Chondrocyte (in vitro differentiated cells): Measurements from ENCODE around the gene KIRREL3. TPM values are rescaled to one million over a fixed set of nuclear protein-coding genes. Genes with fewer than 3 reads are reported as not detected.

ENCODE experiments used
- DNase-seq: peaks from one replicate; pipeline ENCODE4 v3.0.0; 2021; ENCODE audit warnings: mixed read lengths, low spot score
- H3K27ac Mint-ChIP-seq: one replicate; pipeline ENCODE4 v1.8.0; 2021; ENCODE audit warnings: mild to moderate bottlenecking, moderate library complexity, mixed read lengths; ENCODE audit not compliant: unreplicated experiment
- H3K27me3 Mint-ChIP-seq: 2 replicates; pipeline ENCODE4 v1.8.0; 2021; ENCODE audit warnings: low read depth, mixed read lengths
- H3K36me3 Mint-ChIP-seq: 2 replicates; pipeline ENCODE4 v1.8.0; 2021; ENCODE audit warnings: low read depth, mixed read lengths
- H3K4me1 Mint-ChIP-seq: 2 replicates; pipeline ENCODE4 v1.8.0; 2021; ENCODE audit warnings: low read depth, mild to moderate bottlenecking, mixed read lengths
- H3K4me3 Mint-ChIP-seq: one replicate; pipeline ENCODE4 v1.8.0; 2021; ENCODE audit warnings: mild to moderate bottlenecking, moderate library complexity, mixed read lengths; ENCODE audit not compliant: unreplicated experiment
- H3K9me3 Mint-ChIP-seq: 2 replicates; pipeline ENCODE4 v1.8.0; 2021; ENCODE audit warnings: low read depth, mixed read lengths
- total RNA-seq: library from RNA; stranded (reverse); gene quantifications from 3 replicates; pipeline ENCODE4 v1.2.1, GENCODE V29; 2021
- TF ChIP-seq, protein P1 (sequence below): fragments of 200-600 bp; sonication (generic); IDR thresholded peaks from 2 replicates; pipeline ENCODE4 v1.5.0; 2021; ENCODE audit warnings: antibody characterized with exemption, mild to moderate bottlenecking, moderate library complexity

Gene KIRREL3
- total RNA-seq, 1 donor from 2014 or later, result 1.2 TPM

DNA sequence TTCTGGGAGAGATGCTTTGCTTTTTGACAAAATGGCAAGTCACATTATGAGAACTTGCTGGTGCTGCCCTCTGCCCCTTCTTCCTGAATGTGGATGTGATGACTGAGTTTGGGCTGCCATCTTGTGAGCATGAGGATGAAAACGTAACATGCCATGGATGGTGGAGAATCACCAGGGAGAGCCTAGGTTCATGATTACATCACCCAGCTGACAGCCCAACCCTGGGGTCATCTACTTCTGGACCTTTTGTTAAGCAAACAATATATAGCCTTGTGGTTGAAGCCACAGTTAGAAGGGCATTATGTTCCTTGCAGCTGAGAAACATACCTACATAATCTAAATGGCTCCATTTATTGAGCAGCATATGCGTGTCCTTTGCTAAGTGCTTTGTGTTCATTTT lies 321.5 kb downstream of the KIRREL3 start:
- no peaks in the 10 kb centered on the region for H3K27me3 Mint-ChIP-seq
- H3K4me1 Mint-ChIP-seq, result no peaks in the 10 kb centered on the region
- H3K4me3 Mint-ChIP-seq, result no peak overlapping the region
- no peak overlapping the region for H3K27ac Mint-ChIP-seq
- TF ChIP-seq, protein P1, sequence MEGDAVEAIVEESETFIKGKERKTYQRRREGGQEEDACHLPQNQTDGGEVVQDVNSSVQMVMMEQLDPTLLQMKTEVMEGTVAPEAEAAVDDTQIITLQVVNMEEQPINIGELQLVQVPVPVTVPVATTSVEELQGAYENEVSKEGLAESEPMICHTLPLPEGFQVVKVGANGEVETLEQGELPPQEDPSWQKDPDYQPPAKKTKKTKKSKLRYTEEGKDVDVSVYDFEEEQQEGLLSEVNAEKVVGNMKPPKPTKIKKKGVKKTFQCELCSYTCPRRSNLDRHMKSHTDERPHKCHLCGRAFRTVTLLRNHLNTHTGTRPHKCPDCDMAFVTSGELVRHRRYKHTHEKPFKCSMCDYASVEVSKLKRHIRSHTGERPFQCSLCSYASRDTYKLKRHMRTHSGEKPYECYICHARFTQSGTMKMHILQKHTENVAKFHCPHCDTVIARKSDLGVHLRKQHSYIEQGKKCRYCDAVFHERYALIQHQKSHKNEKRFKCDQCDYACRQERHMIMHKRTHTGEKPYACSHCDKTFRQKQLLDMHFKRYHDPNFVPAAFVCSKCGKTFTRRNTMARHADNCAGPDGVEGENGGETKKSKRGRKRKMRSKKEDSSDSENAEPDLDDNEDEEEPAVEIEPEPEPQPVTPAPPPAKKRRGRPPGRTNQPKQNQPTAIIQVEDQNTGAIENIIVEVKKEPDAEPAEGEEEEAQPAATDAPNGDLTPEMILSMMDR, result no peak
- H3K36me3 Mint-ChIP-seq, result no peaks in the 10 kb centered on the region
- DNase-seq, result no peak
- no peaks in the 10 kb centered on the region for H3K9me3 Mint-ChIP-seq

DNA sequence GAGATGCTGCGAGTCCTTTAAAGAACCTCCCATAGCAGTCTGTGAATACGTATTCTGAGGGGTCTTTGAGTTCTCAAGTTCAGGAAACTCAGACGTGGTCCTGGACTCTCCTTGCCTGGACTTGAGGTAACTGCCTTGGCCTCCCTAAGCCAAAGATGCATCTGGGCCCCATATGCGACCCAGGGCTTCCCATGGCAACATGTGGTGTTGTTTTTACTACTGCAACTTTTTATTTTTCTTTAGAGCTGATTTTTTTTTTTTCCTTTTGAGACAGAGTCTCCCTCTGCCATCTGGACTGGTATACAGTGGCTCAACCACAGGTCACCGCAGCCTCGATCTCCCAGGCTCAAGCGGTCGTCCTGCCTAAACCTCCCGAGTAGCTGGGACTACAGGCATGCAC lies 324.0 kb downstream of the KIRREL3 start:
- no peak overlapping the region for H3K27ac Mint-ChIP-seq
- TF ChIP-seq, protein P1, result no peak
- no peaks in the 10 kb centered on the region for H3K27me3 Mint-ChIP-seq
- no peak for DNase-seq
- H3K4me3 Mint-ChIP-seq, result no peak overlapping the region
- H3K4me1 Mint-ChIP-seq, result no peaks in the 10 kb centered on the region
- H3K9me3 Mint-ChIP-seq, result peaks cover 3% of the 10 kb centered on the region
- peaks cover 1% of the 10 kb centered on the region for H3K36me3 Mint-ChIP-seq

DNA sequence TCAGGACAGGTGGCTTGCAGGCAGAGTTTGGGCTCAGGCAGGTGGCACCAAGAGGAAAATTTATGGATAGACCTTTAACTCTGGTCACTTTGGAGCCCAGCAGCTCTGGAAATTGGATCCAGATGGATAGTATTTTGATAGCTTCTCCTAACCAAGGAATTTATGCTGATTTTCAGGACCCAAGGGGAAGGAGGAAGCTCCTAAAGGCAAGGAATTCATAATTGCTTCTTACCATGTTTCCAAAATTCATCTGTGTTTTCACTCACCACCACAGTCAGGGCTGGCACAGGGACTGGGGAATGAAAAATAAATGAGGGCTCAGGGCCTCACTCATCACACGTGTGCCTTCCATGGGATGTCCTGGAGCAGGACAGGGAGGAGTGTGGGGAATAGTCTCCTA lies 327.3 kb downstream of the KIRREL3 start:
- Mint-ChIP-seq H3K9me3 (peaks cover 5% of the 10 kb centered on the region), H3K4me3 (no peak overlapping the region), H3K36me3 (peaks cover 1% of the 10 kb centered on the region), H3K27me3 (peaks cover 4% of the 10 kb centered on the region), H3K27ac (no peak overlapping the region), H3K4me1 (no peaks in the 10 kb centered on the region)
- TF ChIP-seq, protein P1, result no peak
- DNase-seq, result no peak

DNA sequence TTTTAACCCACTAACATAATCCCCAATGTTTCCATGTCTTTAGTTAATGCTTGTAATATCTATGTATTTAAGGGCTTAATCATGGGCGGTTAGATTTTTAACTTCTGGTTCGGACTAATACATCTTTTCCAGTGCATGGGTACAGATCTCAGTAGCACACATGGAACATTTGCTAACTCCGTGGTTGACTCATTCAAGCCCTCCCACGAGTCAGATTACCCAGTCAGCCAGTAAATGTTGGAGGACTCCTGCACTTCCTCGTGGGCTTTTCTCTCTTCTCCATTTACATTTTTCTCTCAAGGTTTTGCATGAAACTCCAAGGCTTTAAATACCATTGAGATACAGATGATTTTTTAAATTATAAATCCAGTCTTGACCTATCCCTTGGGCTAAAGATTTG lies 331.2 kb downstream of the KIRREL3 start:
- no peak for DNase-seq
- peaks cover 10% of the 10 kb centered on the region for H3K27me3 Mint-ChIP-seq

DNA sequence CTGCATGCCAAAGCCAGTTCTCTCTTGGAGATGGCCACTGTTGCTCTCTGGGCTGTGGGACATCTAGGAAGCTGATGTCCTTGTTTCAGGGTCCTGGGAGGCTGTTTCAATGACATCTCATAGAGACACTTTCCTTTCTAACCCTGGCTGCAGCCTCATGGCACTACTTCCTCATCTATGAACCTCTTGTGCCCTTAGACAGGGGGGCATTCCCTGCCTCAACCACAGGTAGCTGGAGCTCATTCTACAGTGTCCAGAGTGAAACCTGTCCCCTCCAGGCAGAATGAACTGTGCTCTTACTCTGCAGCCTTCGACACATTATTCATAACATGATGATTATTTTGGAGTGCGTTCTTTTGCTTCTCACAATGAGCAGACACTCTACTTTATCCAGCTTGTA lies 335.9 kb downstream of the KIRREL3 start:
- TF ChIP-seq, protein P1, result no peak
- H3K27ac Mint-ChIP-seq, result no peak overlapping the region
- no peaks in the 10 kb centered on the region for H3K4me1 Mint-ChIP-seq
- DNase-seq, result no peak
- peaks cover 1% of the 10 kb centered on the region for H3K36me3 Mint-ChIP-seq
- no peak overlapping the region for H3K4me3 Mint-ChIP-seq
- H3K9me3 Mint-ChIP-seq, result no peaks in the 10 kb centered on the region
- peaks cover 6% of the 10 kb centered on the region for H3K27me3 Mint-ChIP-seq

More for the DNA sequence above, 331.2 kb downstream of the KIRREL3 start:
- Mint-ChIP-seq H3K27ac (no peak overlapping the region), H3K4me3 (no peak overlapping the region), H3K4me1 (no peaks in the 10 kb centered on the region), H3K36me3 (peaks cover 3% of the 10 kb centered on the region), H3K9me3 (peaks cover 5% of the 10 kb centered on the region)
- TF ChIP-seq, protein P1, result no peak
